T47D (cell line): ENCODE measurements around the gene BMPER.
"Not testable (repeated sequence)": the region's sequence is repeated elsewhere in the genome, so short reads cannot be mapped to it uniquely, and the experiment has no call there.

ENCODE experiments used
- DNase-seq, 2 experiments: peaks; one replicate each; pipeline versions ENCODE4 v3.0.0 to v3.0.0-alpha.2; 2011 to 2012; ENCODE audit warnings: low read depth in 1 of 2, low spot score in 1 of 2
- JUND ChIP-seq: IDR thresholded peaks from 2 replicates; pipeline ENCODE4 v1.6.1; 2012; ENCODE audit warnings: low read depth
- in situ Hi-C: cut with HindIII; loops from 2 replicates; pipeline ENCODE4 v1.10.0; 2016; ENCODE audit warnings: low sequenced_read_pairs, low pct_unique_long_range_greater_than_20kb

The BMPER gene

DNA sequence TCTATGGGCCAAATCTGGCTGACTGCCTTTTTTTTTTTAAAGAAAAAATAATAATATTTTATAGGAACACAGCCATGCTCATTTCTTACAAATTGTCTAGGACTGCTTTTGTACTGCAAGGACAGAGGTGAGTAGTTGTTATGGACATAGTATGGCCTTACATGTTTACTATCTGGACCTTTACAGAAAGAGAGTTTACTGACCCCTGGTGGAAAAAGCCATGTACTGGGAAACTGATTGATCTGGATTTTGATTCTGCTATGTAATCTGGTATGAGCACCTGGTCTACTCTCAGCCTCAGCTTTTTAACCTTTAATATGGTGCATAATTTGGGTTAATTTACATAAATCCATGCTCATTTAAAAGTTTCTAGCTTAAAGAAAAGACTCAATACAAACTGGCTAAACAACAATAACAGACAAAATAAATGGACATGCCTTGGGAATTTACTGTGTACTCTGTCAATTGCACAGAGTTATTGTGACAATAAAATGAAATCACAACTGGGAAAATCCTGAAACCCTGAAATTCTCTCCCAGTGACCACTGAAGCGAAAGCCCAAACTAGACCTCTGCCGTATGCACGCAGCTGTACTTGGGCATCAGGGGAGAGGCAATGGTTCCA is 260.7 kb downstream of the BMPER start:
- peak in 1 of 2 experiments; percentile 83 for DNase-seq
- no peak for TF ChIP-seq JUND
- in situ Hi-C loops = no loop called here

- TF ChIP-seq JUND = no peak
- in situ Hi-C loops = no loop called here
- no peak for DNase-seq
These were observed 262.7 kb downstream of the BMPER start for GRCh38 chr7:34168013-34168412.

- in situ Hi-C loops, DNase-seq: not testable (repeated sequence)
These were observed 269.6 kb downstream of the BMPER start for GRCh38 chr7:34174688-34175616.

DNA sequence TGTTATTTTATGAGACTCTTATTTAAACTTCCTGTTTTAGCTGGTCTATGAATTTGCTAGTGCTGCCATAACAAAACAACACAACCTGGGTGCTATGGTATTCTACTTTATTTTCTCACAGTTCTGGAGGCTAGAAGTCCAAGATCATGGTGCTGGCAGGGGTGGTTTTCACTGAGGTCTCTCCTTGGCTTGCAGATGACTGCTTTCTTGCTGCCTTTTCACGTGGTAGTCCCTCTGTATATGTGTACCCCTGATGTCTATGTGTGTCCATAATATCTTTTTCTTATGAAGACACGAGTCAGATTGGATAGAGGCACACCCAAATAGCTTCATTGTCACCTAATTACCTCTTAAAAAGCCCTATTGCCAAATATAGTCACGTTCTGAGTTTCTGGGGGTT is 270.5 kb downstream of the BMPER start:
- in situ Hi-C loops = no loop called here
- no peak for DNase-seq

GRCh38 chr7:34177476-34177875 is 272.1 kb downstream of the BMPER start:
- in situ Hi-C loops = no loop called here
- DNase-seq = no peak
- no peak for TF ChIP-seq JUND

More for the DNA sequence above, 270.5 kb downstream of the BMPER start:
- no peak for TF ChIP-seq JUND

DNA sequence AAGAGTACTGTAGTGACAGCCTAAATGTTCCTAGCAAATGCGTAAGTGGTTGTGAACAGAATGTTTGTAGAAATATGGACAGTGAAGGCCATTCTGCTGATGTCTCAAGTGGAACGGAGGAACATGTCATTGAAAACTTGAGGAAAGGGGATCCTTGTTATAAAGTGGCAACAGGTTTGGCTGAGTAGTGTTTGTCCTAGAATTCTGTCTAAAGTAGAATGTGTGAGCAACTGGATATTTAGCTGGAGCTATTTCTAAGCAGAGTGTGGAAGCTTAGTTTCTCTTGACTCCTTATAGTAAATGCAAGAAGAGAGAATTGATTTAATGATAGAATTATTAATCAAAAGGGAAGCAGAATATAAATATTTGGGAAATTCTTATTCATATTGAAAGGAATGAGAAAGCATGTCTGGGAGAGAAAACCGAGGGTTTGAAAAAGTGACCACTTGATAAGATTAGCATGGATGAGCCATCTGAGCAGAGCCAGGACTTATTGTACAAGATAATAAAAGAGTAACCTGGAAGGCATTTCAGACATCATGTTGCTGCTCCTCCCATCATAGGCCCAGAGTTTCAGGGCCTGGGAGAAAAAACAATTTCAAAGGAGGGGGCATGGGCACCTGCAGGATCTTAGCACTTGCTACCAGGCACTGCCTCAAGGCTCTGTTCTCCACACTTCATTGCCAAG is 276.1 kb downstream of the BMPER start:
- no peak for TF ChIP-seq JUND
- in situ Hi-C loops = no loop called here
- DNase-seq = no peak

DNA sequence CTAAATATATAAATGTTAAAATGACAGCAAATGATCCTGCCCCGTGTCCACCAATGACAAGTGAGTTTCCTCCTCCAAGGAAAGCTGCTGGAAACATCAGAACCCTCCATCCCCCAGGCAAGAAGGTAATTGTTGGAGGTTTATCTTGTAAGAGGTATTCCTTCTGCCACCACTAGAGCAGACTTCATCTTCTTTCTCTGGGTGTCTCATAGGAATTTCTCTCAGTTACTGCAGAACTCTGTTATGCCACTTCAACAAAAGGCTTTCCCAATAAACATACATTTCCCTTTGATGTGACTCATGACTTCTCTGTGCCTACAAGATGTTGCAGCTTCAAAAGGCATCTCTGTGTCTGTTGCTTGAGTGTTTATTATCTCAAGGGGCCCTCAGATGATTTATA is 279.1 kb downstream of the BMPER start:
- no peak for DNase-seq
- no peak for TF ChIP-seq JUND
- in situ Hi-C loops = no loop called here

- DNase-seq = no peak
- TF ChIP-seq JUND = no peak
- in situ Hi-C loops = no loop called here
These were observed 282.5 kb downstream of the BMPER start for GRCh38 chr7:34187798-34188307.

- in situ Hi-C loops = no loop called here
- TF ChIP-seq JUND = no peak
- no peak for DNase-seq
These were observed 283.7 kb downstream of the BMPER start for GRCh38 chr7:34189031-34189430.

GRCh38 chr7:34190299-34190698 is 285.0 kb downstream of the BMPER start:
- no peak for TF ChIP-seq JUND
- no peak for DNase-seq
- in situ Hi-C loops = no loop called here

DNA sequence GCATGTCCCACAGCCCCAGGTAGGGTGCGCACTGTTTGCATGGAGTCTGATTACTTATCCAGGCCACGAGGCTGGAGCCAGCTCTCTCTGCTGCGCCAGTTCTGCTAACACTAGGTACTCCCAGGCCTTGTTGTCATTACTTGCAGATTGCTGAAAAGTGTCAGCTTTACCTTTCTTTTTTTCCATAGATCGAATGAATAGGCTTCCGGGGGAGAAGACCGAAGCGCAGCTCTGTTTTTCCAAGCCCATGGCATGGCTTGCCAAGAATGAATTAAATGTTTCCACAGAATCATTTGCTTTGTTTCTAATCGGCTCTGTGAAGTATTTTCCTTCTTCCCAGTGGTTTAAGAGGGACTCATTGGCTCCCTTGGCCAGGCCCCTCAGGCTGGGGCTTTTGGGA is 285.8 kb downstream of the BMPER start:
- in situ Hi-C loops = no loop called here
- TF ChIP-seq JUND = no peak
- no peak for DNase-seq

DNA sequence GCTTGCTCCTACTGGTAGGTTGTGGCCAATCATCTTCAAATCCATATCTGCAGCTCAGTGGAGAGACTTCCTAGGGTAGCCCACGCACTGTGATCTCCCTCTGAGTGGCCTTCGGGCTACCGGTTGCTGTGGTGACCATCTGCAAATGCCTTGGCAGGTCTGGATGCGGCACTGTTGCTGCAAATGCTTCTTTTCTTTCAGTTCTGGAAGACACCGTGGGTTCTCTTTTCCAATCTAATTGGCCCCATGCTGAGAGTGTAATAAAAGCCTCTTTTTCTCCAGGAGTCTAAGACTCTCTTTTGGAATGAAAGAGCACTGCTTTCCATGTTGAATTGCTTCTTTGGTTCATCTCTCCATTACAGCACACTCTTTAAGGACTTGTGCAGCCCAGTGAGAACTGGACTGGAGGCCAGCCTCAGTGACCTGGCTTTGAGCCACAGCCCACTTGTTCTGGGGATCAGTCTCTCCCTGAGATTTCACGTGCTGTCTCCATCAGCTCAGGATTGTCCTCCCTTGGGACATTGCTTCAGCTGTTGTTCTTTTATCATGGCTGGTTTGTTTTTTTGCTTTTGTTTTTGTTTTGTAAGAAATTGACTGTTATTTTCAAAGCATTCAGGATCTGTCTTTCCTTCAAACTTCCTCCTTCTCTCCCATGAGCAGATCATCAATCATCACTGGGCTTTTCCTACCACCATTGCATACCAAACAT is 286.6 kb downstream of the BMPER start:
- no peak for DNase-seq
- TF ChIP-seq JUND = no peak
- in situ Hi-C loops = no loop called here

- DNase-seq = no peak
- in situ Hi-C loops = no loop called here
- TF ChIP-seq JUND = no peak
These were observed 287.6 kb downstream of the BMPER start for GRCh38 chr7:34192906-34193305.
